HFFc6 (cell line): ENCODE data around the gene C9orf50. TPM values are rescaled to one million over a fixed set of nuclear protein-coding genes. Genes with fewer than 3 reads are reported as not detected.
A peak's percentile ranks its signal among the peaks of the same experiment; 100 is the strongest.

Experiments used
- DNase-seq: peaks from one replicate; pipeline ENCODE4 v3.0.0-alpha.2; 2018
- H3K27ac Mint-ChIP-seq: 2 replicates; pipeline ENCODE4 v1.8.0; 2020; ENCODE audit warnings: mild to moderate bottlenecking, mixed read lengths
- H3K27me3 Mint-ChIP-seq: 2 replicates; pipeline ENCODE4 v1.8.0; 2021; ENCODE audit warnings: mild to moderate bottlenecking, moderate library complexity, mixed read lengths; ENCODE audit not compliant: insufficient read depth
- H3K36me3 Mint-ChIP-seq: 2 replicates; pipeline ENCODE4 v1.8.0; 2021; ENCODE audit warnings: low read depth, mixed read lengths
- H3K4me1 Mint-ChIP-seq: 2 replicates; pipeline ENCODE4 v1.8.0; 2020; ENCODE audit warnings: low read depth, mixed read lengths
- H3K4me3 Mint-ChIP-seq: 2 replicates; pipeline ENCODE4 v1.8.0; 2020; ENCODE audit warnings: mild to moderate bottlenecking, moderate library complexity, mixed read lengths
- H3K9me3 Mint-ChIP-seq: 2 replicates; pipeline ENCODE4 v1.8.0; 2020; ENCODE audit warnings: mild to moderate bottlenecking, mixed read lengths
- CTCF ChIP-seq: fragments of 200-600 bp; sonication (generic); IDR thresholded peaks from 2 replicates; pipeline ENCODE4 v1.5.0; 2021; ENCODE audit warnings: antibody characterized with exemption, mild to moderate bottlenecking
- total RNA-seq, 6 experiments: library from RNA; stranded (reverse); fragmentation: NEBNext Ultra II Directional; extraction: Animal tissue kit (Norgen Biotek cat#: 25700); gene quantifications; 2 replicates in 1 of 6; 3 replicates in 5 of 6; pipeline ENCODE4 v1.2.3, GENCODE V29; 2021

Gene C9orf50
- total RNA-seq, 6 experiments from 2014 or later = 0.14 to 0.20 TPM; not detected in 4

DNA sequence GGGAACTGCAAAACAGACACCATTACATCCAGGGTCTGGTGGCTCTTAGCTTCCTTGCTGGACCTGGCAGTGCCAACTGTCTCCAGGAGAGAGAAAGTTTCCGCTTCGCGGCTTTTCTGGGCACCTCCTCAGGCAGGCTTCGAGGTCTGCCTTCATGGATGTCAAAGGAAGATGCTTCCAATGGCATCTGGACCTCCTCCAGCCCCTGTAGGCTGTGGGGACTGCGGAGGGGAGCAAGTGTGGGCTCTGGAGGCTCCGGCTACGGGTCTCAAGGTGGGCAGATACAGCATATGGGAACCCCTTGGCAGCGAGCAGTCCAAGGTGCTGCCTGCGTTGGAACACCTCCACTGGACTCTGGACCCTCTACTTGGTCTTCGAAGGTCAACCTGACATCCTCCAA, 6.0 kb downstream of the C9orf50 start:
- H3K9me3 Mint-ChIP-seq = no peaks in the 10 kb centered on the region
- H3K4me3 Mint-ChIP-seq = no peak overlapping the region
- H3K36me3 Mint-ChIP-seq = no peaks in the 10 kb centered on the region
- no peaks in the 10 kb centered on the region; the same call in 1 of the 2 replicates for H3K27me3 Mint-ChIP-seq
- no peak for DNase-seq
- TF ChIP-seq CTCF = no peak
- peaks cover 39% of the 10 kb centered on the region for H3K4me1 Mint-ChIP-seq
- no peak overlapping the region for H3K27ac Mint-ChIP-seq

- no peaks in the 10 kb centered on the region for H3K9me3 Mint-ChIP-seq
Observed at GRCh38 chr9:129613520-129614175, 7.3 kb downstream of the C9orf50 start.

GRCh38 chr9:129612815-129613519, 7.9 kb downstream of the C9orf50 start:
- H3K27ac Mint-ChIP-seq = no peak overlapping the region
- H3K9me3 Mint-ChIP-seq = no peaks in the 10 kb centered on the region
- no peaks in the 10 kb centered on the region for H3K36me3 Mint-ChIP-seq
- no peak overlapping the region for H3K4me3 Mint-ChIP-seq
- no peak for DNase-seq
- peaks cover 40% of the 10 kb centered on the region for H3K4me1 Mint-ChIP-seq
- TF ChIP-seq CTCF = no peak
- H3K27me3 Mint-ChIP-seq = no peaks in the 10 kb centered on the region; the same call in 1 of the 2 replicates

More at GRCh38 chr9:129613520-129614175, 7.3 kb downstream of the C9orf50 start:
- no peaks in the 10 kb centered on the region for H3K36me3 Mint-ChIP-seq
- no peak for TF ChIP-seq CTCF
- H3K27me3 Mint-ChIP-seq = no peaks in the 10 kb centered on the region; the same call in 1 of the 2 replicates
- no peak for DNase-seq
- H3K4me3 Mint-ChIP-seq = no peak overlapping the region
- H3K4me1 Mint-ChIP-seq = peaks cover 40% of the 10 kb centered on the region
- H3K27ac Mint-ChIP-seq = no peak overlapping the region

DNA sequence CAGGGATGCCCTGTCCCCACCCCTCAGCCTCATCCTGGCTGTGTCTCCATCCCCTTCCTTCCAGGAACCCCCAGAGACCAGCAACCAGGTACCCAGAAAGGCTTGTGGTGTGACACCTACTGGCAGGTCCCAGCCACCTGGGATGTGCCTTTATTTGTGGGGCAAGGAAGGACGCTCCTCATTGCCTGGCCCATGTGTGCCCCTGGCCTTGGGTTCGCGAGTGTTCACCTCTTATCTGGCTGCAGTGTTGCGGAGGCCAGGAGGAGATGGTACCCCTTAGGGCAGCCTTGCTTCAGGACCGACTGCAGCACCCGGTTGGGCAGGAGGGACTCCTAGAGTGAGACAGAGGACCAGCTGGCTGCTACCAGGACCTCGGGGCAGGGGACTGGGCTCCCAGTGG, 8.8 kb downstream of the C9orf50 start:
- no peak overlapping the region for H3K4me3 Mint-ChIP-seq
- H3K27ac Mint-ChIP-seq = no peak overlapping the region
- H3K9me3 Mint-ChIP-seq = no peaks in the 10 kb centered on the region
- no peaks in the 10 kb centered on the region for H3K36me3 Mint-ChIP-seq
- no peak for DNase-seq
- TF ChIP-seq CTCF = peak; percentile 26; the same call in 1 of the 2 replicates
- no peaks in the 10 kb centered on the region; the same call in 1 of the 2 replicates for H3K27me3 Mint-ChIP-seq
- H3K4me1 Mint-ChIP-seq = peaks cover 40% of the 10 kb centered on the region

- no peak for TF ChIP-seq CTCF
- Mint-ChIP-seq H3K4me3 (peak overlapping the region; percentile 88; the same call in 1 of the 2 replicates), H3K9me3 (no peaks in the 10 kb centered on the region), H3K36me3 (no peaks in the 10 kb centered on the region), H3K27ac (peak overlapping the region; percentile 82; the same call in 1 of the 2 replicates), H3K27me3 (no peaks in the 10 kb centered on the region; the same call in 1 of the 2 replicates), H3K4me1 (peaks cover 34% of the 10 kb centered on the region)
- no peak for DNase-seq
Observed at GRCh38 chr9:129611307-129611800, 9.5 kb downstream of the C9orf50 start.
